GM19043 (cell line): ENCODE measurements around the gene ETHE1.

Source experiments
- ATAC-seq: cut with Tn5 transposase; IDR thresholded peaks from one replicate; pipeline ENCODE4 v1.9.1; 2021; ENCODE audit warnings: low read depth; ENCODE audit not compliant: unreplicated experiment

ETHE1 gene

GRCh38 chr19:43468354-43469159 is 58.4 kb downstream of the ETHE1 start:
- no peak for ATAC-seq

GRCh38 chr19:43467730-43468129 is 59.3 kb downstream of the ETHE1 start:
- no peak for ATAC-seq

GRCh38 chr19:43467276-43467675 is 59.7 kb downstream of the ETHE1 start:
- no peak for ATAC-seq

GRCh38 chr19:43466793-43467192 is 60.2 kb downstream of the ETHE1 start:
- no peak for ATAC-seq

- no peak for ATAC-seq
Observed at GRCh38 chr19:43465468-43466120, 61.4 kb downstream of the ETHE1 start, which contains the start of gene LYPD3. LYPD3 (minus strand) TSS chr19:43465608; CDS start chr19:43465571, 37 bp downstream.

- peak; percentile 39 for ATAC-seq
Observed at GRCh38 chr19:43464134-43464775, 62.7 kb downstream of the ETHE1 start.

GRCh38 chr19:43463381-43464133 is 63.4 kb downstream of the ETHE1 start:
- peak; percentile 68 for ATAC-seq

GRCh38 chr19:43462785-43463380 is 64.1 kb downstream of the ETHE1 start:
- no peak for ATAC-seq

- ATAC-seq = no peak
Observed at GRCh38 chr19:43462383-43462782, 64.6 kb downstream of the ETHE1 start.

- no peak for ATAC-seq
Observed at GRCh38 chr19:43461303-43461702, 65.7 kb downstream of the ETHE1 start.

GRCh38 chr19:43460362-43461016 is 66.5 kb downstream of the ETHE1 start:
- ATAC-seq = no peak

GRCh38 chr19:43457809-43458208 is 69.2 kb downstream of the ETHE1 start:
- no peak for ATAC-seq
